Mucosa of stomach (tissue), 1 donor: ENCODE data around the gene HS3ST2.

ENCODE experiments used
- H3K27me3 ChIP-seq: one replicate; pipeline ENCODE4 v1.7.0; 2013; ENCODE audit warnings: mild to moderate bottlenecking, low read length; ENCODE audit not compliant: control insufficient read depth, insufficient read depth
- H3K36me3 ChIP-seq: one replicate; pipeline ENCODE4 v1.7.0; 2013; ENCODE audit warnings: low read length; ENCODE audit not compliant: control insufficient read depth, insufficient read depth
- H3K4me1 ChIP-seq: one replicate; pipeline ENCODE4 v1.7.0; 2013; ENCODE audit warnings: mild to moderate bottlenecking, low read length; ENCODE audit not compliant: control insufficient read depth, insufficient read depth
- H3K4me3 ChIP-seq: one replicate; pipeline ENCODE4 v1.7.0; 2013; ENCODE audit warnings: low read length
- H3K9ac ChIP-seq: one replicate; pipeline ENCODE4 v1.7.0; 2013; ENCODE audit warnings: mild to moderate bottlenecking, low read length, moderate library complexity
- H3K9me3 ChIP-seq: one replicate; pipeline ENCODE4 v1.7.0; 2013; ENCODE audit warnings: mild to moderate bottlenecking, low read length, moderate library complexity; ENCODE audit not compliant: control insufficient read depth
- donor health status: Pancreatic carcinoma.

The HS3ST2 gene

GRCh38 chr16:22859925-22860324 is 46.0 kb downstream of the HS3ST2 start:
- Histone ChIP-seq H3K9me3 (no peaks in the 10 kb centered on the region), H3K36me3 (no peaks in the 10 kb centered on the region), H3K27me3 (peaks cover 5% of the 10 kb centered on the region), H3K4me3 (no peak overlapping the region), H3K4me1 (no peaks in the 10 kb centered on the region), H3K9ac (no peak overlapping the region)

GRCh38 chr16:22861580-22861979 is 47.6 kb downstream of the HS3ST2 start:
- Histone ChIP-seq H3K36me3 (no peaks in the 10 kb centered on the region), H3K9ac (no peak overlapping the region), H3K4me1 (no peaks in the 10 kb centered on the region), H3K27me3 (peaks cover 5% of the 10 kb centered on the region), H3K9me3 (no peaks in the 10 kb centered on the region), H3K4me3 (no peak overlapping the region)

GRCh38 chr16:22862046-22862445 is 48.1 kb downstream of the HS3ST2 start:
- Histone ChIP-seq H3K4me1 (no peaks in the 10 kb centered on the region), H3K9ac (no peak overlapping the region), H3K27me3 (peaks cover 5% of the 10 kb centered on the region), H3K9me3 (no peaks in the 10 kb centered on the region), H3K36me3 (no peaks in the 10 kb centered on the region), H3K4me3 (no peak overlapping the region)

DNA sequence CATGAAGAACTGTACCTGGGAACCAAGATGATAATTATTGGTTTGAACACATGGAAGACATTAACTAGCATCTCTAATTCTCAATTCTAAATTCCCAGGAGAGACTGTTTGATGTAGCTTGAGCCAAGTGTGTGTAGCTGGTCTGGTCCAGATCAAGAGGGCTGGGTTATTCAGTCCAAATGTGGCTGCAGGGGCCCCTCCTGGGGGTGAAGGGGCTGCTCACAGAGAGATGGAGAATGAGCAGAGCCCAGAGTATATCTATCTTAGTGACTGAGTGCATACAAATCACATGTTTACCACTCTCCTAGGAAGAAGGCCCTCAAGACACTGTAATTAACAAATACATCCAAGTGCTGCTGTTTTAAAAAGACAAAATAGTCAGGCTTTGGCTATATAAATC is 50.4 kb downstream of the HS3ST2 start:
- Histone ChIP-seq H3K9ac (no peak overlapping the region), H3K36me3 (no peaks in the 10 kb centered on the region), H3K4me3 (no peak overlapping the region), H3K9me3 (no peaks in the 10 kb centered on the region), H3K27me3 (peaks cover 5% of the 10 kb centered on the region), H3K4me1 (no peaks in the 10 kb centered on the region)

GRCh38 chr16:22868593-22869224 is 54.7 kb downstream of the HS3ST2 start:
- H3K9ac ChIP-seq: no peak overlapping the region
- no peak overlapping the region for H3K4me3 ChIP-seq
- H3K9me3 ChIP-seq: no peaks in the 10 kb centered on the region
- H3K4me1 ChIP-seq: no peaks in the 10 kb centered on the region
- H3K36me3 ChIP-seq: no peaks in the 10 kb centered on the region
- H3K27me3 ChIP-seq: no peaks in the 10 kb centered on the region

GRCh38 chr16:22871861-22872260 is 57.9 kb downstream of the HS3ST2 start:
- Histone ChIP-seq H3K4me1 (no peaks in the 10 kb centered on the region), H3K27me3 (no peaks in the 10 kb centered on the region), H3K9me3 (no peaks in the 10 kb centered on the region), H3K36me3 (no peaks in the 10 kb centered on the region), H3K4me3 (no peak overlapping the region), H3K9ac (no peak overlapping the region)

GRCh38 chr16:22874394-22874793 is 60.4 kb downstream of the HS3ST2 start:
- H3K4me1 ChIP-seq: no peaks in the 10 kb centered on the region
- no peak overlapping the region for H3K4me3 ChIP-seq
- no peaks in the 10 kb centered on the region for H3K36me3 ChIP-seq
- no peak overlapping the region for H3K9ac ChIP-seq
- no peaks in the 10 kb centered on the region for H3K27me3 ChIP-seq
- H3K9me3 ChIP-seq: no peaks in the 10 kb centered on the region

DNA sequence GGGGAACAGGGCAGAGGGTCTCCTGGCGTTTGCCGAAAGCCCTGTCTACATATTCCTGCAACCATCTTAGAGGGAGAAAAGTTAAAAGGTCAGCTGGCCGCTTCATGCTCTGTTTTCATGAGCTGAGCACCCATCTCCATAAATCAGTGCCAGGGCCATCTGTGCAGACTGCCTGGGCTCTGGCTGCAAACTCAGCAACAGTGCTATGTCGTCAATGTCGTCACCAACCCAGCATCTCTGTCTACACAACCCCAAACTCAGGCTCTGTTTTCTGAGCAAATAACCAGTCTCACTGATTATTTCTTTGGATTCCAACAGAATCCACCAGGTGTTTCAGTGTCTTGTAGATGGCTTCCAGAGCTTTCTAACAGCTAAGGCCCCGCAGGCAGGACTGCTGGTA is 65.0 kb downstream of the HS3ST2 start:
- Histone ChIP-seq H3K9ac (no peak overlapping the region), H3K9me3 (no peaks in the 10 kb centered on the region), H3K4me1 (no peaks in the 10 kb centered on the region), H3K4me3 (no peak overlapping the region), H3K27me3 (no peaks in the 10 kb centered on the region), H3K36me3 (no peaks in the 10 kb centered on the region)

- no peaks in the 10 kb centered on the region for H3K9me3 ChIP-seq
These were observed 65.5 kb downstream of the HS3ST2 start for GRCh38 chr16:22879466-22879865.

GRCh38 chr16:22882981-22883380 is 69.0 kb downstream of the HS3ST2 start:
- Histone ChIP-seq H3K4me1 (no peaks in the 10 kb centered on the region), H3K9me3 (no peaks in the 10 kb centered on the region), H3K27me3 (no peaks in the 10 kb centered on the region), H3K9ac (no peak overlapping the region), H3K36me3 (no peaks in the 10 kb centered on the region), H3K4me3 (no peak overlapping the region)

More at GRCh38 chr16:22879466-22879865, 65.5 kb downstream of the HS3ST2 start:
- no peaks in the 10 kb centered on the region for H3K4me1 ChIP-seq
- no peaks in the 10 kb centered on the region for H3K27me3 ChIP-seq
- H3K36me3 ChIP-seq: no peaks in the 10 kb centered on the region
- H3K4me3 ChIP-seq: no peak overlapping the region
- H3K9ac ChIP-seq: no peak overlapping the region

- Histone ChIP-seq H3K4me3 (no peak overlapping the region), H3K9me3 (no peaks in the 10 kb centered on the region), H3K4me1 (no peaks in the 10 kb centered on the region), H3K36me3 (no peaks in the 10 kb centered on the region), H3K9ac (no peak overlapping the region), H3K27me3 (no peaks in the 10 kb centered on the region)
These were observed 72.0 kb downstream of the HS3ST2 start for GRCh38 chr16:22885951-22886350.

DNA sequence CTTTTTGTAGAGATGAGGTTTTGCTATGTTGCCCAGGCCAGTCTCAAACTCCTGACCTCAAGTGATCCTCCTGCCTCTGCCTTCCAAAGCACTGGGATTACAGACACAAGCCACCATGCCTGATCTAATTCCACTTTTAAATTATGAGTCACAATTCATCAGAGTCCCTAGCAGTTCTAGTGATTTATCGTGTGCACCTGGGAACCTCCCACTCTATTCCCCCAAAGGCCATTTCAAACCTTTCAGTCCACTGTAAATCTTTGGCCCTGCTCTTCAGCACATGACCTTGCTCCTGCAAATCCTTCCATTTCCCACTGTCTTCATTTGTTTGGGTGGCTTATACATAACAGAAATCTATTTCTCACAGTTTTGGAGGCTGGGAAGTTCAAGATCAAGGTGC is 73.0 kb downstream of the HS3ST2 start:
- Histone ChIP-seq H3K4me1 (no peaks in the 10 kb centered on the region), H3K36me3 (no peaks in the 10 kb centered on the region), H3K9me3 (no peaks in the 10 kb centered on the region), H3K27me3 (no peaks in the 10 kb centered on the region), H3K9ac (no peak overlapping the region), H3K4me3 (no peak overlapping the region)

DNA sequence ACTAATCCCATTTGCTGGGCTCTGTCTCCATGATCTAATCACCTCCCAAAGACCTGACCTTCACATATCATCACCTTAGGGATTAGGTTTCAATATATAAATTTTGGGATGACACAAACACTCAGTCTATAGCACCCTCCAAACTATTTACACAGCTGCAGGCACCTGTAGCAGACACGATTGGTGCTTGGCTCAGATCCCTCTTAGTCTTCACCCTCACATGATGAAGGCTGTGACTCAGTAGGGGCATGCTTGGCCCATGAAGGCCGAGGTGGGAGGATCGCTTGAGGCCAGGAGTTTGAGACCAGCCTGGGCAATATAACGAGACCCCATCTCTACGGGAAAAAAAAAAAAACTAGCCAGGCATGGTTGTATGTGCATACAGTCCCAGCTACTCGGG is 73.5 kb downstream of the HS3ST2 start:
- no peak overlapping the region for H3K4me3 ChIP-seq
- no peaks in the 10 kb centered on the region for H3K4me1 ChIP-seq
- H3K36me3 ChIP-seq: no peaks in the 10 kb centered on the region
- H3K9me3 ChIP-seq: no peaks in the 10 kb centered on the region
- H3K9ac ChIP-seq: no peak overlapping the region
- H3K27me3 ChIP-seq: no peaks in the 10 kb centered on the region
